ENCODE measurements around the gene TMEM74B.

Gene TMEM74B

GRCh38 chr20:1189827-1190226 is 5.0 kb upstream of the TMEM74B start:
- CTCF ChIA-PET: no interaction called here
- POLR2A ChIA-PET: no interaction called here
- no peak for TF ChIP-seq CTCF (IDR thresholded peaks at IDR 0.05; ENCODE audit: control extremely low read depth, extremely low read depth, low read depth, missing control alignments)
- no peak for DNase-seq (ENCODE audit: extremely low spot score)

GRCh38 chr20:1188347-1188746 is 3.6 kb upstream of the TMEM74B start:
- no peak for TF ChIP-seq CTCF (IDR thresholded peaks at IDR 0.05; ENCODE audit: control extremely low read depth, extremely low read depth, low read depth, missing control alignments)
- DNase-seq (ENCODE audit: extremely low spot score): no peak
- CTCF ChIA-PET: interaction anchor here (1.5 to 2.1 kb wide), 2 partner anchors 11 to 19 kb away, joined by 3 to 5 read pairs; no protein-coding TSS in a partner anchor
- POLR2A ChIA-PET: no interaction called here

- no peak for TF ChIP-seq CTCF (IDR thresholded peaks at IDR 0.05; ENCODE audit: control extremely low read depth, extremely low read depth, low read depth, missing control alignments)
- no peak for DNase-seq (ENCODE audit: extremely low spot score)
- CTCF ChIA-PET: interaction anchor here (1.4 to 2.1 kb wide), 4 partner anchors 11 to 26 kb away, joined by 3 to 5 read pairs (median 4); no protein-coding TSS in a partner anchor
- POLR2A ChIA-PET: no interaction called here
These were observed 2.9 kb upstream of the TMEM74B start for GRCh38 chr20:1187605-1188171.

GRCh38 chr20:1186367-1186991 is 1.7 kb upstream of the TMEM74B start:
- no peak for DNase-seq (ENCODE audit: extremely low spot score)
- ChIA-PET CTCF (interaction anchor here (0.9 to 2.1 kb wide), 5 partner anchors 10 to 78 kb away, joined by 3 to 5 read pairs (median 4); no protein-coding TSS in a partner anchor), POLR2A (no interaction called here)
- TF ChIP-seq CTCF (IDR thresholded peaks at IDR 0.05; ENCODE audit: control extremely low read depth, extremely low read depth, low read depth, missing control alignments): no peak

- TF ChIP-seq CTCF (IDR thresholded peaks at IDR 0.05; ENCODE audit: control extremely low read depth, extremely low read depth, low read depth, missing control alignments): peak; percentile 72
- peak; percentile 81 for DNase-seq (ENCODE audit: extremely low spot score)
- ChIA-PET CTCF (interaction anchor here (0.9 to 2.2 kb wide), 3 partner anchors 9 to 77 kb away, joined by 3 to 9 read pairs (median 4); no protein-coding TSS in a partner anchor), POLR2A (no interaction called here)
These were observed 1.1 kb upstream of the TMEM74B start for GRCh38 chr20:1185790-1186334.

- ChIA-PET POLR2A (no interaction called here), CTCF (interaction anchor here (2.2 kb wide), 1 partner anchor 9 kb away, joined by 9 read pairs; no protein-coding TSS in a partner anchor)
- no peak for TF ChIP-seq CTCF (IDR thresholded peaks at IDR 0.05; ENCODE audit: control extremely low read depth, extremely low read depth, low read depth, missing control alignments)
- peak; percentile 32 for DNase-seq (ENCODE audit: extremely low spot score)
These were observed 548 bp upstream of the TMEM74B start for GRCh38 chr20:1185316-1185741.
